Measurements from ENCODE around the gene SLC8A2.
A peak's percentile ranks its signal among the peaks of the same experiment; 100 is the strongest.

Gene SLC8A2

GRCh38 chr19:47471733-47472457, at the start of gene SLC8A2:
Gene SLC8A2, minus strand, starts transcription at chr19:47471893. Its CDS starts 5,490 bp downstream, at chr19:47466403.
- DNase-seq (ENCODE audit: low read depth in 2 of 2) = peak in 1 of 2 donors; percentile 19

GRCh38 chr19:47520839-47521238, 49.1 kb upstream of the SLC8A2 start:
- DNase-seq (ENCODE audit: low read depth in 2 of 2) = no peak

- no peak for DNase-seq (ENCODE audit: low read depth in 2 of 2)
Measured at GRCh38 chr19:47520343-47520806, 48.7 kb upstream of the SLC8A2 start.

GRCh38 chr19:47518854-47519253, 47.2 kb upstream of the SLC8A2 start:
- DNase-seq (ENCODE audit: low read depth in 2 of 2) = no peak

GRCh38 chr19:47518139-47518538, 46.4 kb upstream of the SLC8A2 start:
- peak; percentile 50 to 63 for DNase-seq (ENCODE audit: low read depth in 2 of 2)

GRCh38 chr19:47514869-47515588, 43.3 kb upstream of the SLC8A2 start, which contains the start of gene NAPA:
Gene NAPA, minus strand, starts transcription at chr19:47515063. Its CDS starts 123 bp downstream, at chr19:47514940.
- peak; percentile 100 for DNase-seq (ENCODE audit: low read depth in 2 of 2)

GRCh38 chr19:47514151-47514868, 42.6 kb upstream of the SLC8A2 start:
- DNase-seq (ENCODE audit: low read depth in 2 of 2) = no peak

DNA sequence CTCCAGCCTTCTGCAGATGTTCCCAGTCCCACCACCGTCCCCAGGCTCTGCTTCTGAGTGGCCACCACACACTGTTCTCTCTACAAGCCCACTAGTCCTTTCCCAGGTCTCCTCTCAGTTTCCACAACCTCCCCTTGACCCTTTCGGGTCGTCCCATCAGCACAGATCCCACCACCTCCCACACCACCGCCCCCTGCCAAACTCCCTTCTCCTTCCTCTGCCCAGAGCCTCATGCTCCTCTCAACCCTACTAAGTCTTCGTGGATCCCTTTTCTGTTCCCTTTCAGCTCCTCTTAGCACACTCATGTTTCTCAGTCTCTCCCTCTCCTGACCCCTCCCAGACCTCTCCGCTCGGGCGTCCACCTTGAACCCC, 41.2 kb upstream of the SLC8A2 start:
- DNase-seq (ENCODE audit: low read depth in 2 of 2) = no peak

GRCh38 chr19:47512183-47512947, 40.7 kb upstream of the SLC8A2 start:
- no peak for DNase-seq (ENCODE audit: low read depth in 2 of 2)

DNA sequence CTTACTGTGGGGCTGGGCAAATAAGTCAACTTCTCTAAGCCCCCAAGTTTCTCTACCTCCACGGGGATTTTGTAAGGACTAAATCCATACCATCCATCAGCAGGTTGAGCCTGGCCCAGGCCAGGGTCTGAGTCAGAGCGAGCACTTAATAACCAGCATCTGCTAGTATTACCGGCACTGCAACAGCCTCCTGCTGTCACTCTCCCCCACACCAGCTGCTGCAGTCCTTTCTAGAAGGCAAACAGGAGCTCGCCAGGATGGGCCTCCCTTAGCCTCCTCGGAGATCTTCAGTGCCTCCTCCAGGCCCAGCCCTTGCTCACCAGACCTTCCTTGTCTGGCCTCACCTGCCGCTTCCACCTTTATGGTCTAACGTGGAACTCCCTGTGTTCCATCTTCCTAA, 40.0 kb upstream of the SLC8A2 start:
- DNase-seq (ENCODE audit: low read depth in 2 of 2) = no peak

DNA sequence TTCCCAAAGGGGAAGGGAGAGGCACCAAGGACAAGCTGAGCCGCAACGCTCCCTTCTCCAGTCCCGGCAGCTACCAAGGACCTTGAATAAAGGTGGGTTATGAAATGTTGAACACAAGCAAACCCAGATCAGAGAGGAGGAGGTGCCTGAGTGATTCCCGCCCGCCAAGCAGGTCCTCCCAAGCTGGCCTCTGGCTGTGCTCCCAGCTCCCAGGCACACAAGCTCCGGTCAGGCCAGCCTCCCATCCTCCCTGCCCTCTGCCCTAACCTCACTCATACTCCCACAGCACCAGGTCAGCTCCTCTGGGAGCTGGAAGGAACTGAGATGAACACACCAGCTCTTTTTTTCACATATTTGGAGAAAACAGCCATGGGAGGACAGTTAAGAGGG, 39.4 kb upstream of the SLC8A2 start:
- no peak for DNase-seq (ENCODE audit: low read depth in 2 of 2)

- DNase-seq (ENCODE audit: low read depth in 2 of 2) = no peak
Measured at GRCh38 chr19:47510516-47511127, 38.9 kb upstream of the SLC8A2 start.

DNA sequence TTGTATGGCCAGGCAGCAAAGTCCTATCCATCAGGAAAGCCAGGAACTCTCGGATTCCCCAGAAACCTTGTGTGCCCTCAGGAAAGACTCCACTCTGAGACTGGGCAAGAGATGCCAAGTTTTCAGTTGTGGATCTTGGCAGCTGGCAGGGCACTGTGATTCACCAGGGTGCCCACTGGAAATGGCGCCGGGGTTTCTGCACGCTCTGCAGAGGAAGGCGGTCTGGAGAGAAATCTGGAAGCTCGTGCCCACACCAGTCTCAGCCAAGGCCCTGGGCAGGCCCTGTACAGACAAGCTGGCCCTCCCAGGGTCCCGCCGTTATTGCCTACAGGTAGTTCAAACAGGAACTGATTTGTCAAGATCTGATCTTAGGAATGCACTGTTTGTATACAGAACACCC, 38.3 kb upstream of the SLC8A2 start:
- no peak for DNase-seq (ENCODE audit: low read depth in 2 of 2)

GRCh38 chr19:47509170-47509847, 37.6 kb upstream of the SLC8A2 start:
- DNase-seq (ENCODE audit: low read depth in 2 of 2) = no peak

DNA sequence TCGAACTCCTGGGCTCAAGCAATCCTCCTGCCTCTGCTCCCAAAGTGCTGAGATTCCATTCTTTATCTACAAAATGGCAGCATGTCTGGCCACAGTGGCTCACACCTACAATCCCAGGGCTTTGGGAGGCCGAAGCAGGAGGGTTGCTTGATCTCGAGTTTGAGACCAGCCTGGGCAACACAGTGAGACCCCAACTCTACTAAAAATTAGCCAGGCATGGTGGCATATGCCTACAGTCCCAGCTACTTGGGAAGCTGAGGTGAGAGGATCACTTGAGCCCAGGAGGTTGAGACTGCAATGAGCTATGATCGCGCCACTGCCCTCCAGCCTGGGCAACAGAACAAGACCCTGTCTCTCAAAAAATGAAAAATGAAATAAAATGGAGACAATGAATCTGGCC, 37.0 kb upstream of the SLC8A2 start:
- DNase-seq (ENCODE audit: low read depth in 2 of 2) = no peak

- DNase-seq (ENCODE audit: low read depth in 2 of 2) = no peak
Measured at GRCh38 chr19:47507924-47508553, 36.3 kb upstream of the SLC8A2 start.

DNA sequence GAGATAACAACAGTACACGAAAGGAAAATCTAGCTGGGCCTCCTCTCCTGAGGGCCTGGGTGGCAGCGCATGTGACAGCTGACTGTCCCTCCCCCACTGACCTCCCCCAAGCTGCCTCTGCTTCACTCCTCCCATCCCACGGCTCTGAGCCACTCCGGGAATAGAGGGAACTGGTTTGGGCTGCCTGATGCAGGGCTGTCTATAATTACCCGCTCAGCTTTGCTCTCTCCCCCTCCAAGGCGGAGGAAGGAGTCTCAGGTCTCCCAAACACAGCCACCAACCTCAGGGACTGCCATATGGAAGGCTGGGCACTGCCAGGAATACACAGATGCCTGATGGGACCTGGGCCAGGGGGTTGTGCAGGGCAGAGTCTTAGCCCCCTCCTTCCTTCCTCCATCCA, 35.3 kb upstream of the SLC8A2 start:
- DNase-seq (ENCODE audit: low read depth in 2 of 2) = no peak

DNA sequence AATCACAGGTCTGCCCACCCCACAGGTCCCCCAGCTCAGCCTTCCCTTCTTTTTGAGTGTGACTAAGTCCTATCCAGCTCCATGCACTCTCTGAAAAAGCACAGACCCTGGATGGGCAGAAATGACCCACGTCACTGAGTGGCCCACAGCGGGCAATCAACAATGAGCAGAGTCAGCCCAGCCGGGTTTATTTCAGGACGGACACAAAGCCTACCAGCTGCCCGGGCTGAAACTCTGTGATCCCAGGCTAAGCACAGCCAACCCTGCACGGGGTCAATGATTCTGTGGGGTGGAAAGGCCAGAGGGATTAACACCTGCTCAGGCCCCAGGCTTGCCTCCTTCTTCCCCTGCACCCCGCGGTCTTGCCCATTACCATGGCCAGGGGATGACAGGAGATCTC, 34.8 kb upstream of the SLC8A2 start:
- DNase-seq (ENCODE audit: low read depth in 2 of 2) = no peak

GRCh38 chr19:47505506-47505905, 33.8 kb upstream of the SLC8A2 start:
- DNase-seq (ENCODE audit: low read depth in 2 of 2) = no peak

DNA sequence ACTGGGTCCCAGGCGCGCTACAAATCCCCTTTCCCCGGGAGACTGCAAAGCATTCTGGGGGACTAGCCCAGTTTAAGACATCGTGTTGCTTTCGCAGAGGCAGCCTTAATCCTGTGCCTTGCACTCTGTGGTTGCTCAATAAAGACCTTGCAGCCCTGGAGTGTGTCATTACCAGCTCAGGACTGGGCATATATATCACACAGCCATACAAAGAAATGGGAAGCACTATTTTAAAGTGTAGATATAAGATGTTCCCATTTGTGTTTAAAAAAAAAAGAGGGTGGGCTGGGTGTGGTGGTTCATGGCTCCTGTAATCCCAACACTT, 32.1 kb upstream of the SLC8A2 start:
- no peak for DNase-seq (ENCODE audit: low read depth in 2 of 2)

Measured in stimulated activated CD8-positive, alpha-beta memory T cell treated with anti-CD3 and anti-CD28 coated beads, Interleukin-15, amount 100 ng/mL, for 4 hours (primary cell).